K562 (cell line): ENCODE results near the gene LY6G6C. TPM values are rescaled to one million over a fixed set of nuclear protein-coding genes. Genes with fewer than 3 reads are reported as not detected.

ENCODE experiments used
- ARID1B ChIP-seq: fragments of 450-650 bp; IDR thresholded peaks from 2 replicates; pipeline ENCODE4 v1.6.1; 2016; ENCODE audit warnings: antibody characterized with exemption, mild to moderate bottlenecking, inconsistent platforms
- BDP1 ChIP-seq: IDR thresholded peaks from 3 replicates; pipeline ENCODE4 v1.6.1; 2011; ENCODE audit not compliant: insufficient read length, insufficient read depth
- CEBPZ ChIP-seq: fragments of 150-350 bp; IDR thresholded peaks from 2 replicates; pipeline ENCODE4 v1.6.1; 2014; ENCODE audit warnings: low read depth, mild to moderate bottlenecking, low read length, borderline replicate concordance
- MED1 ChIP-seq: sonication (generic); formaldehyde crosslinking; IDR thresholded peaks from 2 replicates; pipeline ENCODE4 v1.8.1; 2023; ENCODE audit warnings: missing genetic modification reagents, borderline replicate concordance
- MEF2A ChIP-seq: IDR thresholded peaks from 2 replicates; pipeline ENCODE4 v1.6.1; 2011; ENCODE audit warnings: low read depth, mild to moderate bottlenecking, low read length, moderate library complexity; ENCODE audit not compliant: control insufficient read depth
- MGA ChIP-seq: fragments of 450-650 bp; IDR thresholded peaks from 2 replicates; pipeline ENCODE4 v1.6.1; 2016; ENCODE audit warnings: mild to moderate bottlenecking, moderate library complexity
- NCOA2 ChIP-seq, 2 experiments: fragments of 450-650 bp; IDR thresholded peaks; 2 replicates each; pipeline ENCODE4 v1.6.1; 2018; ENCODE audit warnings: mild to moderate bottlenecking in 2 of 2, moderate library complexity in 1 of 2; ENCODE audit not compliant: partially characterized antibody in 2 of 2
- NR4A1 ChIP-seq, 2 experiments: fragments of 250-450 bp in 1 of 2; fragments of 450-650 bp in 1 of 2; sonication (Bioruptor Pico) in 1 of 2; IDR thresholded peaks; 2 replicates each; pipeline versions ENCODE4 v1.4.0 to v1.6.1; 2016 to 2020; ENCODE audit warnings: mild to moderate bottlenecking in 2 of 2, missing compliant biosample characterization in 1 of 2, missing genetic modification characterization in 1 of 2, moderate library complexity in 1 of 2
- SMARCA5 ChIP-seq: fragments of 450-650 bp; IDR thresholded peaks from 2 replicates; pipeline ENCODE4 v1.6.1; 2016
- SNRNP70 ChIP-seq: fragments of 200-400 bp; formaldehyde crosslinking; optimal IDR thresholded peaks from 2 replicates; pipeline ENCODE3; 2017; ENCODE audit warnings: low read depth, low read length
- TGIF2 ChIP-seq: sonication (generic); formaldehyde crosslinking; IDR thresholded peaks from 2 replicates; pipeline ENCODE4 v1.8.1; 2022; ENCODE audit warnings: mild to moderate bottlenecking, missing genetic modification reagents, moderate library complexity
- ZNF174 ChIP-seq: fragments of 250-450 bp; sonication (Bioruptor Pico); IDR thresholded peaks from 2 replicates; pipeline ENCODE4 v1.4.0; 2020; ENCODE audit warnings: mild to moderate bottlenecking
- ZNF561 ChIP-seq: fragments of 450-650 bp; formaldehyde crosslinking; conservative IDR thresholded peaks from 2 replicates; pipeline ENCODE4 v1.4.0; 2020; ENCODE audit warnings: mild to moderate bottlenecking, moderate library complexity
- polyA plus RNA-seq, 8 experiments: library from polyadenylated mRNA; depleted of rRNA in 4 of 8; stranded (reverse) in 5 of 8; unstranded in 3 of 8; fragments of >200 nt; fragmentation: Nextera tagmentation in 2 of 8; fragmentation: Illumina TruSeq in 1 of 8; extraction: Ambion mirVana in 2 of 8; extraction: Trizol in 1 of 8; gene quantifications; 2 replicates each; pipeline versions ENCODE4 v1.2.1 to v1.2.3, GENCODE V29; 2011 to 2014; ENCODE audit warnings: inconsistent platforms in 1 of 8, missing spikeins in 1 of 8
- total RNA-seq, 7 experiments: library from RNA; depleted of rRNA in 6 of 7; stranded (reverse); fragments of >200 nt in 6 of 7; fragmentation: Illumina TruSeq in 2 of 7; extraction: Trizol in 2 of 7; gene quantifications; 2 replicates each; pipeline versions ENCODE4 v1.2.1 to v1.2.3, GENCODE V29; 2011 to 2021; ENCODE audit warnings: low replicate concordance in 1 of 7

Gene LY6G6C
- total and polyA plus RNA-seq, 9 of the 15 experiments (the other 6 are each of a cell fraction or from before 2014, with no cell fraction given), result 0.06 to 0.20 TPM; not detected in 7

GRCh38 chr6:31750411-31751022 lies 29.0 kb upstream of the LY6G6C start (continued):
- TF ChIP-seq MGA (peak; percentile 23; the same call in 1 of the 2 replicates), BDP1 (no peak), TGIF2 (CRISPR knock-in tag) (no peak), NCOA2 (IDR thresholded peaks at IDR 0.05; ENCODE audit: partially characterized antibody in 2 of 2) (no peak), ZNF174 (0 out of 2 replicates have a peak, but pooled peaks have one; percentile 74), ARID1B (peak; percentile 32), CEBPZ (no peak), SMARCA5 (no peak), NR4A1 (CRISPR knock-in tag; IDR thresholded peaks at IDR 0.05) (0 out of 2 replicates have a peak, but pooled peaks have one; percentile 27), NR4A1 (tag; IDR thresholded peaks at IDR 0.05) (no peak), ZNF561 (CRISPR knock-in tag) (no peak), MEF2A (no peak), MED1 (no peak), SNRNP70 (no peak)
